ENCODE measurements around the gene PKHD1.

The PKHD1 gene

DNA sequence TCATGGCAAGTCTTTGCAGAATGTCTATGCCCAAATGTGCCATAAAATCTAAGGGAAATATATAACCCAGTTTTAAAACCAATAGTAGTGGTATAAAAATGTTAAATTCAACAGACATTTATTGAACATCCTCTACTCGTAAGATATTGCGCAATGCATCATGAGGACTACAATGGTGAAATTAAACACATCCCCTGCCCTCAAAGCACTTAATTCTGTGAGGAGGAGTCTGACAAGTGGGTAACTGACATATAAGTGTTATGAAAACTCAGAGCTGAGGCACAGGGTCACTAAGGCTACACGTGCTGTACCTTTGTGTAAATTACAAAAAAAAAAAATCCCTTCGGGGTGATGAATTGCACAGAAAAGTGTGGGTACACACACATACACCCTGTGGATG lies 6.2 kb downstream of the PKHD1 start:
- no peak overlapping the region for H3K4me3 ChIP-seq (ENCODE audit: low read depth, low read length)
- DNase-seq (ENCODE audit: low read depth): no peak
- TF ChIP-seq, protein P1, sequence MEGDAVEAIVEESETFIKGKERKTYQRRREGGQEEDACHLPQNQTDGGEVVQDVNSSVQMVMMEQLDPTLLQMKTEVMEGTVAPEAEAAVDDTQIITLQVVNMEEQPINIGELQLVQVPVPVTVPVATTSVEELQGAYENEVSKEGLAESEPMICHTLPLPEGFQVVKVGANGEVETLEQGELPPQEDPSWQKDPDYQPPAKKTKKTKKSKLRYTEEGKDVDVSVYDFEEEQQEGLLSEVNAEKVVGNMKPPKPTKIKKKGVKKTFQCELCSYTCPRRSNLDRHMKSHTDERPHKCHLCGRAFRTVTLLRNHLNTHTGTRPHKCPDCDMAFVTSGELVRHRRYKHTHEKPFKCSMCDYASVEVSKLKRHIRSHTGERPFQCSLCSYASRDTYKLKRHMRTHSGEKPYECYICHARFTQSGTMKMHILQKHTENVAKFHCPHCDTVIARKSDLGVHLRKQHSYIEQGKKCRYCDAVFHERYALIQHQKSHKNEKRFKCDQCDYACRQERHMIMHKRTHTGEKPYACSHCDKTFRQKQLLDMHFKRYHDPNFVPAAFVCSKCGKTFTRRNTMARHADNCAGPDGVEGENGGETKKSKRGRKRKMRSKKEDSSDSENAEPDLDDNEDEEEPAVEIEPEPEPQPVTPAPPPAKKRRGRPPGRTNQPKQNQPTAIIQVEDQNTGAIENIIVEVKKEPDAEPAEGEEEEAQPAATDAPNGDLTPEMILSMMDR (IDR thresholded peaks at IDR 0.05; ENCODE audit: insufficient read depth, low read depth, low read length, missing control alignments): no peak

DNA sequence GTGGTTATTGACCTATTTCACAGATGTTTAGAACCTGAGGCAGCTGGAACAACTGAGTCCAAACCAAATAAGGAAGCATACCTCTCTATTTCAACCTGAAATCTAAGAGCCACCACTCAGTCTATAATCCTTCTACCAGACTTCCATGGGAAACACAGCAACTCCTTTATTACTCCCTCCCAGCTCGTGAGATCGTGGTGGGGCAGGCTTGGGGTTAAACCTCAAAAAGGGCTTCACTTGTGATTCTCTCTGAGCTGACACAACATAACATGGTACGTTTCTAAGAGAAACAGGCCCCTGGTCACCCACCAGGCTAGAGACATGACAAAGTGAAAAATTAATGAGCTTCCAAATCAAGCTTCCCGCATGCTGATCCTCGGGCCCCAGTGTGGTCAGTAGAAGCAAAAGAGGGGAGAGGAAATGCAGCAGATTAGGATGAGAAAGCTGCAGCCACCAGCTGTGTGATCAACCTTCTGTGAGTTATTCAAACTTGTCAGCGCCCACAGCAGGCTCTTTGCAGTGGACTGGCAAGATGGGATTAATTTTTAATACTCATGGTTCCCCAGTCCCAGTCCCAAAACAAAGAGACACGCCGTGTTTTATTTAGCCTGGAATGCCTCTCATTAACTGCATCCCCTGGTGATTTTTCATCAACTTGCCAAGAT lies 9.3 kb downstream of the PKHD1 start:
- TF ChIP-seq, protein P1 (IDR thresholded peaks at IDR 0.05; ENCODE audit: insufficient read depth, low read depth, low read length, missing control alignments): no peak
- H3K4me3 ChIP-seq (ENCODE audit: low read depth, low read length): no peak overlapping the region
- no peak for DNase-seq (ENCODE audit: low read depth)

DNA sequence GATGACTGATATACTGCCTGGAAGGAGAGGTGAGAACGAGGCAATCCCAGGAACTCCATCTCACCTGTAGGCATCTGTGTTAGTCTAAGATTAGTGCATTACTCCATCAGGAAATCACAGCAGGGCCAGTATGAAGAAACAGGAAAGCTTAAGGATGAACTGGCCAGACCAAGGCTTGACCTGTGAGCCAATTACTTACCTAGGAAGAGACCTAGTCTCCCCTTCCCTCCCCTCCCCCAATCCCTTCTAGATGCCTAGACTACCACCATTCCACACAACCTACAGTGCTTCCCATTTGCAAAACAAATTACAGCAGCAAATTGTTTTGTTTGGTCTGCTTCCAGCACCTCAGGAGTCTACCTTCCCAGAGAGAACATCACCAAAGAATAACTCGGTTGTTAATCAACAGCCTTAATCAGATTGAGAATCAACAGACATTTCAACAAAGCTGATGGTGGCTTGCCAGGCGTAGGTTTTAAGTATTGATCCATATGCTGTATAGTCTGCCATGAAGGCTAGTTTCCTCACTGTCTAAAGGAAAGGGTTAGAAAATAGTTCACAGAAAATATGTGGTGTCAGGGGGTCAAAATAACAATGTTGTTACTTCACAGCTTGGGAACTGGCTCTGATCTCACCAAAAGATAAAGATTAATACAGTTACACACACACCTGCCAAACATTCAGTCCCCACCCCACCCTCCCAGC lies 10.1 kb downstream of the PKHD1 start:
- TF ChIP-seq, protein P1 (IDR thresholded peaks at IDR 0.05; ENCODE audit: insufficient read depth, low read depth, low read length, missing control alignments): no peak
- no peak overlapping the region for H3K4me3 ChIP-seq (ENCODE audit: low read depth, low read length)
- DNase-seq (ENCODE audit: low read depth): no peak

DNA sequence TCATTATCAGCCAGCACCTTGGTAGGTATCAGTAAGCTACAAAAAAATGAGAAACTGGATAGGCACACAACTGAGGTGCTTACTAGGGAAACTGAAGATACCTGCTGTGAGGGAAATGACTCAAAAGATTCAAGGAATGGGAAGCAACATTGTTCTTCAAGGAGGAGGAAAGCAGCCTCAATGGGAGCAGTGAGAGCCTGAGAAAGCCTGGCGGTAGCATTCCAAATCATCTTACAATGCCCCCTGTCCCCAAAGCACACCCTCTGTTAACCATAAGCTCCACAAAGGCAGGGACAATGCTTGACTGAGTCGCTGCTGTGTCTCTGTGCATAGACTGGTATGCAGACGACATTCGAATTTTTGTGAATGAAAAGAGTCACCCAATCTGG lies 10.6 kb downstream of the PKHD1 start:
- DNase-seq (ENCODE audit: low read depth): no peak
- H3K4me3 ChIP-seq (ENCODE audit: low read depth, low read length): no peak overlapping the region
- TF ChIP-seq, protein P1 (IDR thresholded peaks at IDR 0.05; ENCODE audit: insufficient read depth, low read depth, low read length, missing control alignments): no peak

DNA sequence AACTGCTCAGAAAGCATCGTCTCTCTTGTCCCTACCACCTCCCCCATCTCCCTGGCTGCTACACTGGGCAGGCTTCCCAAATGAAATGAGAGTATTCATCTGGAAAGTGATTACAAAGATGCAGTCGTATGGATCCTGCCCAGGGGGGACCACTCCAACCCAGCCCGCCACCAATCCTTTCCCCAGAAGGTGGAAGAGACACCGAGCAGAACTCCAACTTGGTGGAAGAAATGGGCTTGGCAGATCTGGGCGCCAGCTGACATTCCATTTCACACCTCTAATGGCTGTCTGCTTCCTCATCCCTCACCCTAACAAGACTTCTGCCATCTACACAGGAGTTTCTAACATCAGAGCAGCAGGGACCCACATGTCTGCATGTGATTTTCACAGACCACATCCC lies 12.7 kb downstream of the PKHD1 start:
- TF ChIP-seq, protein P1 (IDR thresholded peaks at IDR 0.05; ENCODE audit: insufficient read depth, low read depth, low read length, missing control alignments): no peak
- no peak for DNase-seq (ENCODE audit: low read depth)
- H3K4me3 ChIP-seq (ENCODE audit: low read depth, low read length): no peak overlapping the region

DNA sequence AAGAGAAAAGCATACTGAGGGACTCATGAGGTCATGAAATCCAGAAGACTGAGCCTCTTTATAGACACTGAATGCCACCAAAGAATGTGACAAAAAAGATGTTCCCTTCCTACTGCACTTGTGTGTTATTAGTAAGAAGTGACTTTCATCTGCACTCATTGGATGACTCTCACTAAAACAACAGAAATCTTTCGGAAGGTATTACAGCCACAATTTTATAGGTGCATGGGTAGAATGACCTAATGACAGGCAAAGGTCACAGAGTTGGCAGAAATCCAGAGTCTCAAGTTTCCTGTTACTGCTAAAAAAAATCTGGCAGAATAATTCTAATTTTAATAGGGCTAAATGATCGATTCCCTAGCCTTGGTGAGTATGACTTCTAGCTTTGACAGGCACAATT lies 13.3 kb downstream of the PKHD1 start:
- DNase-seq (ENCODE audit: low read depth): no peak
- H3K4me3 ChIP-seq (ENCODE audit: low read depth, low read length): no peak overlapping the region
- TF ChIP-seq, protein P1 (IDR thresholded peaks at IDR 0.05; ENCODE audit: insufficient read depth, low read depth, low read length, missing control alignments): no peak

Data from GM12865 (cell line).